GM12892 (cell line): ENCODE results near the gene CACNA2D2.

ENCODE experiments used
- POLR2A ChIP-seq: IDR thresholded peaks from 2 replicates; pipeline ENCODE4 v1.6.1; 2011; ENCODE audit warnings: low read depth, low read length, control low read depth
- POLR2AphosphoS5 ChIP-seq: IDR thresholded peaks from 2 replicates; pipeline ENCODE4 v1.6.1; 2011; ENCODE audit warnings: low read depth, low read length, control low read depth

DNA sequence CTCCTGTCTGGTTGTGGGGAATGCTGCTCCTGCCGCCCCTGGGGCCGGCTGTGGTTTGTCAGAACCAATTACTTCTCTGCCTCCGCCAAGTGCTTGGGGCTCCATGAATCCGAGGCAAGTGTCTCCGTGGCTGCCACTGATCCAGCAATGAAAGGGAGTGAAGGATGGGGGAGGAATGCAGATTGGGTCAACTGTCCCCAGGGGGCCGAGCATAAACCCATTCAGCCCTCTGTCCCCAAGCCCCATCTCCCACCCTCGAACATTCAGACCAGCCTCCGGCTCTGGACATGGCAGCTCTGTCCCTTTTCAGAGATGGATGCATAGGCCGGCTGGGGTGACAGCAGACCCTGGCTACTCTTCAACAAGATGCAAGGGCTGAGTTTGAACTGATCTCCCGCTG, 35.5 kb downstream of the CACNA2D2 start:
- TF ChIP-seq POLR2AphosphoS5 (no peak), POLR2A (no peak)
